ENCODE results near the gene ZBP1.

The ZBP1 gene

DNA sequence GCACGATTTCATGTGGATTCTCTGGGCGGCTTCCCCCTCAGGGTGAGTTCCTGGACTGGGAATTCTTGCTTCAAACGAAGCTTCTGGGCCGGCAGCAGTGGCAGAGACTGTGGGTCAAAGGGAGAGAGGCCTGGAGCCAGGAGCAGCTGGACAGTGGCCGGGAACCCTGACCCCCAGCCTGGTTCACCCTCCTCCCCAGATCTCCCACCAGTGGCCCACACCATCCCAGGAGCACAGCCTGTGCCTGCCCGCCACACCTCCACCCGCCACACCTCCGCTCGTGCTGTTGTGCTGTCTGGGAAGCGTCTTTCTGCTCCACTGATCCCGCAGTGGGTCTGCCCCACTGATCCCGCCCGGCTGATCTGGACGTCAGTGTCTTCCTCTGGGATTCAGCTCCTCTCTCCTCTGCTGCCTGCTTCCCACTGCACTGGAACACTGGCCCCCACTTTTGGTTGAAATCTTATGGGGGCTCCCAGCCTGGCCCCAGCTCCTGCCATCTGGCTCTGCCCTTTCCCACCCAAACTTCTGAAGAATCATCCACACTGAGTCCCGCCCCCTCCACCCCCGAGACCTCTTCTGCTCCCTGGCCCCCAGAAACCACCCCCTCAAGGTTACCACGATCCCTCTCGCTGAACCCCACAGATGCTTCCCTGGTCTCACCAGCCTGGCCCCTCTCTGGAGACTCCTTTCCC lies 9.8 kb downstream of the ZBP1 start:
- ATAC-seq, result no peak
- TF ChIP-seq ESRRG (CRISPR knock-in tag; IDR thresholded peaks at IDR 0.05) (no peak), PPARA (CRISPR knock-in tag; IDR thresholded peaks at IDR 0.05; ENCODE audit: borderline replicate concordance) (no peak), BACH2 (CRISPR knock-in tag; IDR thresholded peaks at IDR 0.05; ENCODE audit: borderline replicate concordance) (no peak), GLIS3 (CRISPR knock-in tag; IDR thresholded peaks at IDR 0.05) (no peak), RARB (CRISPR knock-in tag; IDR thresholded peaks at IDR 0.05) (no peak), TCF4 (CRISPR knock-in tag; IDR thresholded peaks at IDR 0.05; ENCODE audit: borderline replicate concordance) (no peak), OSR1 (CRISPR knock-in tag; IDR thresholded peaks at IDR 0.05) (no peak), CSDC2 (CRISPR knock-in tag; IDR thresholded peaks at IDR 0.05) (no peak), ZFP3 (CRISPR knock-in tag; IDR thresholded peaks at IDR 0.05) (no peak), ZFP30 (CRISPR knock-in tag; IDR thresholded peaks at IDR 0.05) (no peak), ISL1 (CRISPR knock-in tag; IDR thresholded peaks at IDR 0.05) (no peak), ZNF565 (CRISPR knock-in tag; conservative IDR thresholded peaks at IDR 0.05; ENCODE audit: low read depth) (no peak), SNAI2 (CRISPR knock-in tag; IDR thresholded peaks at IDR 0.05) (no peak), ZNF8 (CRISPR knock-in tag; IDR thresholded peaks at IDR 0.05) (no peak), ARNTL (CRISPR knock-in tag; IDR thresholded peaks at IDR 0.05; ENCODE audit: borderline replicate concordance, low read depth) (no peak)
- TF ChIP-seq, protein P1, sequence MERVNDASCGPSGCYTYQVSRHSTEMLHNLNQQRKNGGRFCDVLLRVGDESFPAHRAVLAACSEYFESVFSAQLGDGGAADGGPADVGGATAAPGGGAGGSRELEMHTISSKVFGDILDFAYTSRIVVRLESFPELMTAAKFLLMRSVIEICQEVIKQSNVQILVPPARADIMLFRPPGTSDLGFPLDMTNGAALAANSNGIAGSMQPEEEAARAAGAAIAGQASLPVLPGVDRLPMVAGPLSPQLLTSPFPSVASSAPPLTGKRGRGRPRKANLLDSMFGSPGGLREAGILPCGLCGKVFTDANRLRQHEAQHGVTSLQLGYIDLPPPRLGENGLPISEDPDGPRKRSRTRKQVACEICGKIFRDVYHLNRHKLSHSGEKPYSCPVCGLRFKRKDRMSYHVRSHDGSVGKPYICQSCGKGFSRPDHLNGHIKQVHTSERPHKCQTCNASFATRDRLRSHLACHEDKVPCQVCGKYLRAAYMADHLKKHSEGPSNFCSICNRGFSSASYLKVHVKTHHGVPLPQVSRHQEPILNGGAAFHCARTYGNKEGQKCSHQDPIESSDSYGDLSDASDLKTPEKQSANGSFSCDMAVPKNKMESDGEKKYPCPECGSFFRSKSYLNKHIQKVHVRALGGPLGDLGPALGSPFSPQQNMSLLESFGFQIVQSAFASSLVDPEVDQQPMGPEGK (CRISPR knock-in tag; IDR thresholded peaks at IDR 0.05; ENCODE audit: borderline replicate concordance), result no peak
- TF ChIP-seq, protein P2, sequence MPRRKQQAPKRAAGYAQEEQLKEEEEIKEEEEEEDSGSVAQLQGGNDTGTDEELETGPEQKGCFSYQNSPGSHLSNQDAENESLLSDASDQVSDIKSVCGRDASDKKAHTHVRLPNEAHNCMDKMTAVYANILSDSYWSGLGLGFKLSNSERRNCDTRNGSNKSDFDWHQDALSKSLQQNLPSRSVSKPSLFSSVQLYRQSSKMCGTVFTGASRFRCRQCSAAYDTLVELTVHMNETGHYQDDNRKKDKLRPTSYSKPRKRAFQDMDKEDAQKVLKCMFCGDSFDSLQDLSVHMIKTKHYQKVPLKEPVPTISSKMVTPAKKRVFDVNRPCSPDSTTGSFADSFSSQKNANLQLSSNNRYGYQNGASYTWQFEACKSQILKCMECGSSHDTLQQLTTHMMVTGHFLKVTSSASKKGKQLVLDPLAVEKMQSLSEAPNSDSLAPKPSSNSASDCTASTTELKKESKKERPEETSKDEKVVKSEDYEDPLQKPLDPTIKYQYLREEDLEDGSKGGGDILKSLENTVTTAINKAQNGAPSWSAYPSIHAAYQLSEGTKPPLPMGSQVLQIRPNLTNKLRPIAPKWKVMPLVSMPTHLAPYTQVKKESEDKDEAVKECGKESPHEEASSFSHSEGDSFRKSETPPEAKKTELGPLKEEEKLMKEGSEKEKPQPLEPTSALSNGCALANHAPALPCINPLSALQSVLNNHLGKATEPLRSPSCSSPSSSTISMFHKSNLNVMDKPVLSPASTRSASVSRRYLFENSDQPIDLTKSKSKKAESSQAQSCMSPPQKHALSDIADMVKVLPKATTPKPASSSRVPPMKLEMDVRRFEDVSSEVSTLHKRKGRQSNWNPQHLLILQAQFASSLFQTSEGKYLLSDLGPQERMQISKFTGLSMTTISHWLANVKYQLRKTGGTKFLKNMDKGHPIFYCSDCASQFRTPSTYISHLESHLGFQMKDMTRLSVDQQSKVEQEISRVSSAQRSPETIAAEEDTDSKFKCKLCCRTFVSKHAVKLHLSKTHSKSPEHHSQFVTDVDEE (CRISPR knock-in tag; IDR thresholded peaks at IDR 0.05), result no peak

DNA sequence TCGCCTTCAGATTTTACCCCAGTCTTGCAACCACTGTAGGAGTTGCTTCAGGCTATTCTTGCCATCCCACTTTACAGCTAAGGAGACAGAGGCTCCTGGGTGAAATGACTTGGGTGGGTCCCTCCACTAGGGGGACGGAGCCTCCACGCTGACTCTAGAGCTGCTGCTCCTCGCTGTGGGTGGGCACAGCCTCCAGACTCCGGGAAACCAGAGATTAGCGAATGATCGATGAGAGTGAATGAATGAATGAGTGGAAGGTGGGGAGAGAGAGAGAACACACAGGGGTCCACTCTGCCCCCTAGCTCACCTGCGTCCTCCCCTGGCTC lies 10.4 kb downstream of the ZBP1 start:
- no peak for ATAC-seq
- TF ChIP-seq ESRRG (CRISPR knock-in tag; IDR thresholded peaks at IDR 0.05), result no peak
- TF ChIP-seq ZC3H10 (CRISPR knock-in tag; IDR thresholded peaks at IDR 0.05), result no peak
- TF ChIP-seq OSR1 (CRISPR knock-in tag; IDR thresholded peaks at IDR 0.05), result no peak
- TF ChIP-seq ZNF70 (CRISPR knock-in tag; IDR thresholded peaks at IDR 0.05), result no peak
- TF ChIP-seq, protein P3, sequence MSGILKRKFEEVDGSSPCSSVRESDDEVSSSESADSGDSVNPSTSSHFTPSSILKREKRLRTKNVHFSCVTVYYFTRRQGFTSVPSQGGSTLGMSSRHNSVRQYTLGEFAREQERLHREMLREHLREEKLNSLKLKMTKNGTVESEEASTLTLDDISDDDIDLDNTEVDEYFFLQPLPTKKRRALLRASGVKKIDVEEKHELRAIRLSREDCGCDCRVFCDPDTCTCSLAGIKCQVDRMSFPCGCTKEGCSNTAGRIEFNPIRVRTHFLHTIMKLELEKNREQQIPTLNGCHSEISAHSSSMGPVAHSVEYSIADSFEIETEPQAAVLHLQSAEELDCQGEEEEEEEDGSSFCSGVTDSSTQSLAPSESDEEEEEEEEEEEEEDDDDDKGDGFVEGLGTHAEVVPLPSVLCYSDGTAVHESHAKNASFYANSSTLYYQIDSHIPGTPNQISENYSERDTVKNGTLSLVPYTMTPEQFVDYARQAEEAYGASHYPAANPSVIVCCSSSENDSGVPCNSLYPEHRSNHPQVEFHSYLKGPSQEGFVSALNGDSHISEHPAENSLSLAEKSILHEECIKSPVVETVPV (CRISPR knock-in tag; IDR thresholded peaks at IDR 0.05), result no peak
- no peak for TF ChIP-seq PPARA (CRISPR knock-in tag; IDR thresholded peaks at IDR 0.05; ENCODE audit: borderline replicate concordance)

DNA sequence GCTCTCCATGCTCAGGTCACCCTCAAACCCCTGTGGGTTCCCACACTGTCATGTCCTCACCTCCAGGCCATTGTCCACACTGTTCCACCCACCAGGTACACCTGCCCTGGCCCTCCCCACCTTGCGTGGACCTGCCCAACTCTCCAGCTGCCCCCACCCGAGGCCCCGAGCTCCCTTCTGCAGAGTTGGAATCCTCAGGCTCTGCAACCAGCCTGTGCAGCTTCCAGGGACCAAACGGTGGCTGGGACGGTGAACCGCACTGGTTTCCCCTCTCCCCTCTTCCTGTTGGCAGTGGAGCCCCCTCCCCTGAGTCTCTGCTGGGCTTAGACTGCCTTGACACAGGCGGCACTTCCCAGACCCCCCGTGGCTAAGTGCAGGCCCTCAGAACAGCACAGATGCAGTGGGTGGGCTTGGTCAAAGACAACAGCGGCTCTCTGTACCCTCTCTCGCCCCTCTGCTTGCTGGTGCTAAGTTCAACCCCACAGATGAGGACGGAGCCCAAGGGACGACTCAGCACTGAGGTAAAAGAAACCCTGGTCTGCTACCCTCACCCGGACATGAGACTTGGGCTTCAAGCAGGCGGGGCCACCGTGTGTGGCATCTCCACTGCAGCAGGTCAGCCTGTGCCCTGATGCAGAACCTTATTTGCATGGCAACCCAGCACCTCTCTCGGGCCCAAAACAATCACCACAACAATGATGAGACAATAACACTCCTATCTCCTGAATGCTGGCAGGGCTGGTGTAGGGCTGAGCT lies 11.0 kb downstream of the ZBP1 start:
- no peak for ATAC-seq

DNA sequence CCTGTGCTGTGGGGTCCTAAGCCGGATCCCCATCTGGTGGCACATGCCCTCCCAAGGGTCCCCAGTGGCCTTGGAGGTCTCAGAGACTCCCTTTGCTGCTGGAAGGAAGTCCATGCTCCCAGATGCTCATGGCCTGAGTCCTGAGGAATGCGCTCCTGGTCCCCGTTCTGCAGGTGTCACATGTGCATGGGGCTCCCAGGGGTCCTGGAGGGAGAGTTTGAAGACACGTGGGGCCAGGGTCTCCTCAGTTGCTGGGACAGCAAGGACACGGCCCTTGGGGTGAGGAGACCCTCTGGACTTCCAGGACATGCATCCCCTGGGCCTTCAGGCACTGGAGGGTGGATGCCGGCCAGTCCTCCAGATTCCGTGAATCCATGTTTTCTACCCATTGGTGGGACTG lies 11.7 kb downstream of the ZBP1 start:
- ATAC-seq, result no peak
- TF ChIP-seq BACH2 (CRISPR knock-in tag; IDR thresholded peaks at IDR 0.05; ENCODE audit: borderline replicate concordance) (no peak), GLIS3 (CRISPR knock-in tag; IDR thresholded peaks at IDR 0.05) (no peak), ZNF565 (CRISPR knock-in tag; conservative IDR thresholded peaks at IDR 0.05; ENCODE audit: low read depth) (no peak), PPARA (CRISPR knock-in tag; IDR thresholded peaks at IDR 0.05; ENCODE audit: borderline replicate concordance) (no peak), TCF4 (CRISPR knock-in tag; IDR thresholded peaks at IDR 0.05; ENCODE audit: borderline replicate concordance) (no peak), ZC3H10 (CRISPR knock-in tag; IDR thresholded peaks at IDR 0.05) (no peak), ZFP3 (CRISPR knock-in tag; IDR thresholded peaks at IDR 0.05) (no peak), SNAI2 (CRISPR knock-in tag; IDR thresholded peaks at IDR 0.05) (no peak), ISL1 (CRISPR knock-in tag; IDR thresholded peaks at IDR 0.05) (no peak)
- TF ChIP-seq, protein P1 (CRISPR knock-in tag; IDR thresholded peaks at IDR 0.05; ENCODE audit: borderline replicate concordance), result no peak
- TF ChIP-seq, protein P4, sequence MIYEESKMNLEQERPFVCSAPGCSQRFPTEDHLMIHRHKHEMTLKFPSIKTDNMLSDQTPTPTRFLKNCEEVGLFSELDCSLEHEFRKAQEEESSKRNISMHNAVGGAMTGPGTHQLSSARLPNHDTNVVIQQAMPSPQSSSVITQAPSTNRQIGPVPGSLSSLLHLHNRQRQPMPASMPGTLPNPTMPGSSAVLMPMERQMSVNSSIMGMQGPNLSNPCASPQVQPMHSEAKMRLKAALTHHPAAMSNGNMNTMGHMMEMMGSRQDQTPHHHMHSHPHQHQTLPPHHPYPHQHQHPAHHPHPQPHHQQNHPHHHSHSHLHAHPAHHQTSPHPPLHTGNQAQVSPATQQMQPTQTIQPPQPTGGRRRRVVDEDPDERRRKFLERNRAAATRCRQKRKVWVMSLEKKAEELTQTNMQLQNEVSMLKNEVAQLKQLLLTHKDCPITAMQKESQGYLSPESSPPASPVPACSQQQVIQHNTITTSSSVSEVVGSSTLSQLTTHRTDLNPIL (CRISPR knock-in tag; IDR thresholded peaks at IDR 0.05; ENCODE audit: low read depth), result no peak
- TF ChIP-seq, protein P2 (CRISPR knock-in tag; IDR thresholded peaks at IDR 0.05), result no peak

More for the DNA sequence above, 11.0 kb downstream of the ZBP1 start:
- TF ChIP-seq ZNF70 (CRISPR knock-in tag; IDR thresholded peaks at IDR 0.05) (no peak), TOX (CRISPR knock-in tag; IDR thresholded peaks at IDR 0.05; ENCODE audit: borderline replicate concordance) (no peak), ZFP30 (CRISPR knock-in tag; IDR thresholded peaks at IDR 0.05) (no peak)

All from SK-N-SH treated with all-trans-retinoic acid at 6 μM for 48 hours (cell line).